ENCODE measurements around the gene CDH5. TPM values are rescaled to one million over a fixed set of nuclear protein-coding genes. Genes with fewer than 3 reads are reported as not detected.

Gene CDH5
- total and polyA plus RNA-seq, 8 donors = 3.4 to 10.2 (median 5.4) TPM

DNA sequence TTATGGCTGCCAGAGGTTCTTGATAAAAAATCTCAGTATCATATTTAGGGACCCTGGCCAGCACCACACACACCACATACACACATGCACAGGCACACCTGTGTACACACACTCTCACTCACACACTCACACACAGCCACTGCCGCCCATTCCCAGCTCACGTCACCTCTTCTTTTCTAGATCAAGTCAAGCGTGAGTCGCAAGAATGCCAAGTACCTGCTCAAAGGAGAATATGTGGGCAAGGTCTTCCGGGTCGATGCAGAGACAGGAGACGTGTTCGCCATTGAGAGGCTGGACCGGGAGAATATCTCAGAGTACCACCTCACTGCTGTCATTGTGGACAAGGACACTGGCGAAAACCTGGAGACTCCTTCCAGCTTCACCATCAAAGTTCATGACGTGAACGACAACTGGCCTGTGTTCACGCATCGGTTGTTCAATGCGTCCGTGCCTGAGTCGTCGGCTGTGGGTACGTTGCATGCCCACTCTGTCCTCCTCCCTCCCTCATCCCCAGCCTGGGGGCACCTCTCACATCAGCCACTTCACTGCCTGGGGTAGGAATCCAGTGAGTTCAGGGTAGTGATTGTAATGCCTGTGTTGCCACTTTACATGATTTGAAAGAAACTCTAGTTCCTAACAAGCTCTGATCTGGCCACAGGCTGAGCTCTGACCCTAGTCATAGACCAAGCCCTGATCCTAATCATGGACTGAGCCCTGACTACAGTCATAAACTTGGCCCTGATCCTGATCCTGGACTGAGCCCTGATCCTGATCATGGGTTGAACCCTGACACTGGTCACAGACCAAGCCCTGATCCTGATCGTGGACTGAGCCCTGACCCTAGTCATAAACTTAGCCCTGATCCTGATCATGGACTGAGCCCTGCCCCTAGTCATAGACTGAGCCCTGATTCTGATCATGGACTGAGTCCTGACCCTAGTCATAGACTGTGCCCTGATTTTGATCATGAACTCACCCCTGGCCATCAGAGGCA is 20.4 kb downstream of the CDH5 start:
- no peaks in the 10 kb centered on the region for H3K9me3 ChIP-seq
- H3K27ac ChIP-seq = no peak overlapping the region
- DNase-seq = peak in 3 of 6 donors; percentile 41 to 49 (median 46)
- TF ChIP-seq, protein P1, sequence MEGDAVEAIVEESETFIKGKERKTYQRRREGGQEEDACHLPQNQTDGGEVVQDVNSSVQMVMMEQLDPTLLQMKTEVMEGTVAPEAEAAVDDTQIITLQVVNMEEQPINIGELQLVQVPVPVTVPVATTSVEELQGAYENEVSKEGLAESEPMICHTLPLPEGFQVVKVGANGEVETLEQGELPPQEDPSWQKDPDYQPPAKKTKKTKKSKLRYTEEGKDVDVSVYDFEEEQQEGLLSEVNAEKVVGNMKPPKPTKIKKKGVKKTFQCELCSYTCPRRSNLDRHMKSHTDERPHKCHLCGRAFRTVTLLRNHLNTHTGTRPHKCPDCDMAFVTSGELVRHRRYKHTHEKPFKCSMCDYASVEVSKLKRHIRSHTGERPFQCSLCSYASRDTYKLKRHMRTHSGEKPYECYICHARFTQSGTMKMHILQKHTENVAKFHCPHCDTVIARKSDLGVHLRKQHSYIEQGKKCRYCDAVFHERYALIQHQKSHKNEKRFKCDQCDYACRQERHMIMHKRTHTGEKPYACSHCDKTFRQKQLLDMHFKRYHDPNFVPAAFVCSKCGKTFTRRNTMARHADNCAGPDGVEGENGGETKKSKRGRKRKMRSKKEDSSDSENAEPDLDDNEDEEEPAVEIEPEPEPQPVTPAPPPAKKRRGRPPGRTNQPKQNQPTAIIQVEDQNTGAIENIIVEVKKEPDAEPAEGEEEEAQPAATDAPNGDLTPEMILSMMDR (IDR thresholded peaks at IDR 0.05) = no peak
- no peak for FAIRE-seq
- H3K36me3 ChIP-seq = no peaks in the 10 kb centered on the region
- no peak overlapping the region for H3K4me3 ChIP-seq
- ATAC-seq = peak in 3 of 4 donors; percentile 47 to 91 (median 75)
- no peaks in the 10 kb centered on the region for H3K27me3 ChIP-seq
- 58 to 71% methylated on average over 20 of the region's 20 CpGs for WGBS, 2 donors
- no peaks in the 10 kb centered on the region for H3K4me1 ChIP-seq
- intact Hi-C loops (cut with DNase I) = no loop called here

DNA sequence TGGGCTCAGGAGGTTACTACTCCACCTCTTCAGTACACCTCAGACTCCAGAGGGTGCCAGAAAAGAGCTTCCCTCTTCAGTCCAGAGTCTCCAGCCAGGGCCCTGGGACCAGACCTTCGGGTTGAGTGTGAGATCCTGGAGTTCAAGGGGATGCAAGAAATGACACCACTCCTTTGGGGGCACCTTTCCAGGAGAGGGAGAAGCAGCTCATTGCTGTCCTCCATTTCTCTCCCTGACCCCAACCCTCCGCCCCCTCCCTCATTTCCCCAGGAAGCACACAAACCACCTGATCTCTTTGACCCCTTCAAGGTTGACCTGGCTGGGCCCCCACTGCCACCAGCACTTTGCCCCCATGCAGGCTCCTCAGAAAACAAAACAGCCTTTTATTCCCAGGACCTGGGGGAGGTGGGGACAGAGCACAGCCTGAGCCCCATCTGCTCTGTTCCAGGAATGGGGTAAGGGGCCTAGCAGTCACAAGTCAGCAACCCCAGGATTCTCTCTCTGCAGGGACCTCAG is 21.4 kb downstream of the CDH5 start:
- H3K4me3 ChIP-seq = no peak overlapping the region
- WGBS, 2 donors = 79 to 86% methylated on average over 2 of the region's 2 CpGs
- no peaks in the 10 kb centered on the region for H3K4me1 ChIP-seq
- ATAC-seq (no peak), FAIRE-seq (no peak), DNase-seq (no peak)
- intact Hi-C loops (cut with DNase I) = no loop called here
- no peak overlapping the region for H3K27ac ChIP-seq
- H3K27me3 ChIP-seq = no peaks in the 10 kb centered on the region
- H3K36me3 ChIP-seq = no peaks in the 10 kb centered on the region
- no peaks in the 10 kb centered on the region for H3K9me3 ChIP-seq
- TF ChIP-seq, protein P1 (IDR thresholded peaks at IDR 0.05) = no peak

DNA sequence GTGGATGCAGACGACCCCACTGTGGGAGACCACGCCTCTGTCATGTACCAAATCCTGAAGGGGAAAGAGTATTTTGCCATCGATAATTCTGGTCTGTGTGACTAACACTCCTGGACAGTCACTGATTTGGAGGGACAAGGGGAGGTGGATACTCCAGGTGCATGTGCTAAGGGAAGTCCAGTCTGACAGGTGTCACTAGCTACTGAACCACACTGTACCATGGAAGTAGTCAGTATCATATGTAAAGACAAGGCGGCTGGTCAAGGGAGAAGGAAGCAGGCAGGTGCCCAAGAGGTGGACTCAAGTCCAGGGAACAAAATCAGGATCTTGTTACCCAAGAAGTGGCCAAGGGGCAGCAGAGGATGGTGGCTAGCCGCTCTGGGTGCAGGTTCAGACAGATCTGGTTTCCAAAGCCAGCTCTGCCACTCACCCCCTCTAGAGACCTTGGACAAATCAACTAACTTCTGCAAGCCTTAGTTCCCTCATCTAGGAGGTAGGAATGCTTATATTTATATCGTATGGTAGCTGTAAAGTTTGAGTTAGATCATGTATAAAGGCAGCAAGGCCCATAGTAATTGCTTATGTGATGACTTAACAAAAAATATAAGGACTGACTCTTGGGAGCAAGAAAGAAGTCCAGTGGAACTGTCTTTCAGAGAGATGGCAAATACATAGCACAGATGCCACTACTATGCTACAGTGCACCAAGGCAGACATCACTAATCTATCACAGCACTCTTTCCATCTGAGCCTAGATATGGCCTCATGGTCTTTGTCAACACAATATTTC is 22.1 kb downstream of the CDH5 start:
- ATAC-seq (no peak), FAIRE-seq (no peak), DNase-seq (no peak)
- no peaks in the 10 kb centered on the region for H3K4me1 ChIP-seq
- H3K9me3 ChIP-seq = no peaks in the 10 kb centered on the region
- no peaks in the 10 kb centered on the region for H3K36me3 ChIP-seq
- H3K27me3 ChIP-seq = no peaks in the 10 kb centered on the region
- TF ChIP-seq, protein P1 (IDR thresholded peaks at IDR 0.05) = no peak
- 85 to 87% methylated on average over 6 of the region's 6 CpGs for WGBS, 2 donors
- no peak overlapping the region for H3K4me3 ChIP-seq
- intact Hi-C loops (cut with DNase I) = no loop called here
- H3K27ac ChIP-seq = no peak overlapping the region

DNA sequence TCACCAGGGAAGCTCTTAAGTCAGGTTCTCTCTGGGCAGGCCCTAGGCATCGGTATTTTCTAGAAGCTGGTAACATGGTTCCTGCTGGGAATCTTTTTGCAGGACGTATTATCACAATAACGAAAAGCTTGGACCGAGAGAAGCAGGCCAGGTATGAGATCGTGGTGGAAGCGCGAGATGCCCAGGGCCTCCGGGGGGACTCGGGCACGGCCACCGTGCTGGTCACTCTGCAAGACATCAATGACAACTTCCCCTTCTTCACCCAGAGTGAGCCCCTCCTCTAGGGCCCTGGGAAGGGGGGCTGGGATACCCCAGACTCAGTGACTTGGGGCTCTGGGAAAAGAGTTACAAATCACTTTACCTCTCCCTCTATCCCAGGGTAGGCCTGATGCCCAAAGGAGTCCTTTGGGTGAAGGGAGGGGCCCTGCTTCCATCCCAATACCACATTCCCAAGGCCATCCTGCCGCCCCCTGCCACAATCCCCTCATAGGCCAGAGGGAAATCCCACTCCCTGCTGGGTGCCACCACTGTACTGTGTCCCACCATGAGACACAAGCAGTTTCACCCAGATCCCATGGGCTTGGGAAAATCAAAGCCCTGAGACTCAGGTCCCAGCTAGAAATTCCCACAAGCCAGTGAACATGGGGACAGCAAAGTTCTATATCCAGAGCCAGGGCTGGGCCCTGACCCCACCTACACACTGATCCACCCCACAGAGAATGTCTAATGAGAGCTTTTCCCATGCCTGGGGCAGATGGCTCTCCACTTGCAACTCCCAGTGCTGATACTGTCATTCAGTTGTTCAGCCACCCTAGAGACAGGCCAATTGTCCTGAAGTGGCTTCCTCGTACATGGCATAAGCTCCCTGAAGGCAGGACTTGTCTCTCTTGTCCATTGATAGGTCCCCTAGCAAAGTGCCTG is 23.0 kb downstream of the CDH5 start:
- no peak for ATAC-seq

More for the DNA sequence above, 23.0 kb downstream of the CDH5 start:
- DNase-seq (no peak), FAIRE-seq (no peak)
- H3K4me1 ChIP-seq = no peaks in the 10 kb centered on the region
- no peaks in the 10 kb centered on the region for H3K27me3 ChIP-seq
- no peaks in the 10 kb centered on the region for H3K9me3 ChIP-seq
- WGBS, 2 donors = 90 to 92% methylated on average over 13 of the region's 13 CpGs
- H3K4me3 ChIP-seq = no peak overlapping the region
- H3K36me3 ChIP-seq = no peaks in the 10 kb centered on the region
- TF ChIP-seq, protein P1 (IDR thresholded peaks at IDR 0.05) = no peak
- intact Hi-C loops (cut with DNase I) = no loop called here
- H3K27ac ChIP-seq = no peak overlapping the region
